ENCODE measurements around the gene VWC2. TPM values are rescaled to one million over a fixed set of nuclear protein-coding genes. Genes with fewer than 3 reads are reported as not detected.
"Not testable (repeated sequence)": the region's sequence is repeated elsewhere in the genome, so short reads cannot be mapped to it uniquely, and the experiment has no call there.

VWC2 gene
- total RNA-seq, 1 donor from 2014 or later, result not detected

DNA sequence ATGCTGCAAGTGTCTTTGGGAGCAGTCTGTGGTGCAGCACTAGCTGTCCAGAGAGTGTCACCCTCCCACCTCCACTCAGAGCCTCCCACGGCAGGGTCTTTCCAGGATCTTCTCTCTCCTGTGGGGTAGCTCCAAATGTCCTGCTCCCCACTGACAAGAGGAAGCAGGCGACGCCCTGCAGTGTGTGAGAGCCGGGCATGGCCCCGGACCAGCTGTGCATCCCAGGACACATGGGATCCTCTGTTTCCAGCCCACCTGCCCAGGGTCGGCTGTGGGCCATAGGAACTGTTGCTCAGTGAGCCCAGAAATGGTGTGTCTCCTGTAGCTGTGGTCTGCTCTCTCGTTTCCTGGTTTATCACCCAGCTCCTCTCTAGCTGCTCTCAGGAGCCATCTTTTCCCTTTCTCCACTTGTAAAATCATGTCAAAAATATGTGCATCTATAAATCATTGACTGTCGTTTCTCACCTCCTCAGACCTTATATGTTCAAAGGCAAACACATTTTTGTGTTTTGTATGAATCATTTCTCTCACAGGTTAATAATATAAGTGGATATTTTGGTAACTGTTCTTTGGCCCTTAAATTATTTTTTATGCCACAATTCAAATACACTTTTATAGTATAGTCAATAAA, 74.9 kb downstream of the VWC2 start:
- H3K27ac Mint-ChIP-seq, result no peak overlapping the region
- ATAC-seq (ENCODE audit: low read depth) (no peak), DNase-seq (no peak)
- ChIA-PET CTCF (no interaction called here), POLR2A (no interaction called here)
- H3K4me1 Mint-ChIP-seq, result no peaks in the 10 kb centered on the region
- H3K27me3 Mint-ChIP-seq, result no peaks in the 10 kb centered on the region
- TF ChIP-seq, protein P1, sequence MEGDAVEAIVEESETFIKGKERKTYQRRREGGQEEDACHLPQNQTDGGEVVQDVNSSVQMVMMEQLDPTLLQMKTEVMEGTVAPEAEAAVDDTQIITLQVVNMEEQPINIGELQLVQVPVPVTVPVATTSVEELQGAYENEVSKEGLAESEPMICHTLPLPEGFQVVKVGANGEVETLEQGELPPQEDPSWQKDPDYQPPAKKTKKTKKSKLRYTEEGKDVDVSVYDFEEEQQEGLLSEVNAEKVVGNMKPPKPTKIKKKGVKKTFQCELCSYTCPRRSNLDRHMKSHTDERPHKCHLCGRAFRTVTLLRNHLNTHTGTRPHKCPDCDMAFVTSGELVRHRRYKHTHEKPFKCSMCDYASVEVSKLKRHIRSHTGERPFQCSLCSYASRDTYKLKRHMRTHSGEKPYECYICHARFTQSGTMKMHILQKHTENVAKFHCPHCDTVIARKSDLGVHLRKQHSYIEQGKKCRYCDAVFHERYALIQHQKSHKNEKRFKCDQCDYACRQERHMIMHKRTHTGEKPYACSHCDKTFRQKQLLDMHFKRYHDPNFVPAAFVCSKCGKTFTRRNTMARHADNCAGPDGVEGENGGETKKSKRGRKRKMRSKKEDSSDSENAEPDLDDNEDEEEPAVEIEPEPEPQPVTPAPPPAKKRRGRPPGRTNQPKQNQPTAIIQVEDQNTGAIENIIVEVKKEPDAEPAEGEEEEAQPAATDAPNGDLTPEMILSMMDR (IDR thresholded peaks at IDR 0.05), result no peak
- no peak overlapping the region for H3K4me3 Mint-ChIP-seq
- H3K9me3 Mint-ChIP-seq, result no peaks in the 10 kb centered on the region
- no peaks in the 10 kb centered on the region for H3K36me3 Mint-ChIP-seq (ENCODE audit: low read depth)
- intact Hi-C loops (cut with micrococcal nuclease), result no loop called here

DNA sequence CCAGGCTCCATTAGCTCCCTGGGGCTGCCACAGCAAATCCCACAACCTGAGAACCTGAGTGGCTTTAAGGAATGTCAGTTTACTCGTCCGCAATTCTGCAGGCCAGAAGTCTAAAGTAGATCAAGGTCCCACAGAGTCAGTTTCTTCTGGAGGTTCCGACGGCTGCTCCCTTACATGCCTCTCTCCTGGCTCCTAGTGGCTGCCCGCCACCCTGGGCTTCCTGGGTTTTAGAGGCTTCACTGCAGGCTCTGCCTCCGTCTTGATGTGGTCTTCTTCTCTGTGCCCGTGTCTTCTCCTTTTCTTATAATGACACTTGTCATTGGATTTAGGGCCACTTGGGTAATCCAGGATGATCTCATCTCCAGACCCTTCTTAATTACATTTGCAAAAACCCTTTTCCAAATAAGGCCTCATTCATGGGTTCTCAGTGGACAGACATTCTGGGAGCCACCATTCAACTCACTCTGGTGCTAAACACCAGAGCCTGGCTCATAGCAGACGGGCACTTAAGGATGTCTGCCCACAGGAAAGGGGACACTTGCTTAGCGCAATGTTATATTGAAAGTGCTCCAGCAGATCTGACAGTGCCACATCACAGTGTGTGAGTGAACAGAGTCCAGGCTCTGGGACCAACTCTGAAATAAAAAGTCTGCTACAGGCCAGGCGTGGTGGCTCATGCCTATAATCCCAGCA, 77.6 kb downstream of the VWC2 start:
- no peak overlapping the region for H3K4me3 Mint-ChIP-seq
- H3K36me3 Mint-ChIP-seq (ENCODE audit: low read depth), result no peaks in the 10 kb centered on the region
- no peak for ATAC-seq (ENCODE audit: low read depth)
- CTCF ChIA-PET, result no interaction called here
- TF ChIP-seq, protein P1 (IDR thresholded peaks at IDR 0.05), result no peak
- H3K27ac Mint-ChIP-seq, result no peak overlapping the region
- no peak for DNase-seq
- POLR2A ChIA-PET, result no interaction called here
- no peaks in the 10 kb centered on the region for H3K4me1 Mint-ChIP-seq
- intact Hi-C loops (cut with micrococcal nuclease), result loop anchor here (10.0 kb wide), 1 partner anchor 1906 kb away; the partner anchor contains the start of gene PKD1L1
- no peaks in the 10 kb centered on the region for H3K9me3 Mint-ChIP-seq
- H3K27me3 Mint-ChIP-seq, result no peaks in the 10 kb centered on the region

DNA sequence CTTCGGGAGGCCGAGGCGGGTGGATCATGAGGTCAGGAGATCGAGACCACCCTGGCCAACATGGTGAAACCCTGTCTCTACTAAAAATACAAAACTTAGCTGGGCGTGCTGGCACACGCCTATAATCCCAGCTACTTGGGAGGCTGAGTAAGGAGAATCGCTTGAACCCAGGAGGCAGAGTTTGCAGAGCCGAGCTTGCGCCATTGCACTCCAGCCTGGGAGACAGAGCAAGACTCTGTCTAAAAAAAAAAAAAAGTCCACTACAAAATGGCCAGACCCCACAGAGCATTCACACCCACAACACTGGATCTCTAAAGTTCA, 78.1 kb downstream of the VWC2 start:
- ATAC-seq (ENCODE audit: low read depth); H3K4me1 Mint-ChIP-seq; POLR2A ChIA-PET; H3K9me3 Mint-ChIP-seq; H3K36me3 Mint-ChIP-seq (ENCODE audit: low read depth); H3K27ac Mint-ChIP-seq; DNase-seq; H3K4me3 Mint-ChIP-seq; CTCF ChIA-PET; H3K27me3 Mint-ChIP-seq: not testable (repeated sequence)
- intact Hi-C loops (cut with micrococcal nuclease), result loop anchor here (10.0 kb wide), 1 partner anchor 1907 kb away; the partner anchor contains the start of gene PKD1L1

DNA sequence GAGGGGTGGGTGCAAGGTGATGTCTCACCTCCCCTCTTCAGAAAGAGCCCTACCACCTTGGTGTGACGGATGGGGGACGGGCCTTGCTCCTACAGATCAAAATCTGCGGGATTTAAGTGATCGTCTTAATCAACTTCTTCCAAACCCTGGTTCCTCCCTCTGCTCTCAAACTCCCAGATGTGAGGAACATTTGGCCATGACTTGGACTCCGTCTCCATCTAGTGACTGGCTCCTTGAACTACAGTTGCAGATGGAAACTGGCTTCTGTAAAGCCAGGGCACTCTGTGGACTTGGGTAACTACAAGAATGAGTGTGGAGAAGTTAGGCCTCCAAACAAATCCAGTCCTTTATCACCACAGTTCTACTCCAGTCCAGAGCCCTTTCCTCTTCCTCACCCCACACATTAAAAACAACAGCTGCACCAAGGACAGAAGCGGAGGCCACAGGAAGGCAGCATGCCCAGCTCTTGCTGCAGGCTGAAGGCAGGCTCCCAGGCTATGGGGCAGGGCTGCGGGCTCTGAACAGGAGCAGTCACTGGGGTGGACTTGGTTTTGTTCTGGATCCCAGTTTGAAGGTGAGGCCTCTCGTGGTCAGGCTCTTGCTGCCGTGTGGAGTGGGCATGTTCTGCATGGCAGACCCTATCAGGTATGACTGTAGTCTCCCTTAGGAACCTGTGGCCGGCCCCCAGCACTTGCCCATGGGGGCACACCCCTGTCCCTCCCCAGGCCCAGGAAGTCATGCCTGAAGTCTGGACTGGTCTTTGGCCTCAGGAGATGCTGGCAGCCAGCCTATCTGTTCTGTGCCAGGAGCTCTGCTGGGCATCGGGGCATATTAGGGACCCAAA, 79.4 kb downstream of the VWC2 start:
- intact Hi-C loops (cut with micrococcal nuclease), result loop anchor here (10.0 kb wide), 1 partner anchor 1908 kb away; the partner anchor contains the start of gene PKD1L1
- TF ChIP-seq, protein P1 (IDR thresholded peaks at IDR 0.05), result no peak
- POLR2A ChIA-PET, result no interaction called here
- Mint-ChIP-seq H3K4me1 (no peaks in the 10 kb centered on the region), H3K36me3 (ENCODE audit: low read depth) (no peaks in the 10 kb centered on the region), H3K27me3 (no peaks in the 10 kb centered on the region), H3K27ac (no peak overlapping the region), H3K4me3 (no peak overlapping the region), H3K9me3 (no peaks in the 10 kb centered on the region)
- CTCF ChIA-PET, result no interaction called here
- DNase-seq, result no peak
- ATAC-seq (ENCODE audit: low read depth), result no peak

DNA sequence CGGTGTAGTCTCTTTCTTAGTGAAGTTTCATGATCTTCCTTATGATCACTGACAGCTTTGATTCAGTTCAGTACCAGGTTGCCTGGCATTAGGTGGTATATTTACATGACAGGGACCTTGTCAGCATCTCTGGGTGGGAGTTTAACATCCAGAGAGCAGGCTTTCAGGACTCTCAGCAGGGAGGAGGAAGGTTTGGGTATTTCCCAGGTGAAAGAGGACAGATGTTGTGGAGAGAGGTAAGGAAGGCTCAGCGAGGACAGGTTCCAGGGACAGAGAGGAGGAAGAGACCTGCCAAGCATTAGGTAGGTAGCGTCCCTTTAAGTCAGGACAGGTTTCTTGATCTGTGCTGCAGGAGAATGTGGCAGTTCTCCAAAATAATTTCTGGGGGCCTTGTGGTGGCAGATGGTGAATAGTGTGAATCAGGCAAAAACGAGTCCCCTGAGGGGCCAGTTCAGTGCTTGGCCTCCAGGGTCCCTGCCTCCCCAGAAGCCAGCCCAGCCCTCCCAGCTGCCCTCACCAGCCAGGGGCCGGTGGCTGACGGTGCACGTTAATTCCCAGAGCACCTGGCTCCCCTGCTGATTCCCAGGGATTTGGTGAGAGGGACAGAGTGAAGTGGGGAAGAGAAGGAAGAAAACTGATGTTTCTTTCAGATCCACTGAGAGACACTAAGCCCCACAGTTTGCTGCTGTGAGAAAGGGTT, 82.0 kb downstream of the VWC2 start:
- POLR2A ChIA-PET, result no interaction called here
- Mint-ChIP-seq H3K4me3 (no peak overlapping the region), H3K4me1 (no peaks in the 10 kb centered on the region), H3K36me3 (ENCODE audit: low read depth) (no peaks in the 10 kb centered on the region), H3K27ac (no peak overlapping the region), H3K27me3 (no peaks in the 10 kb centered on the region), H3K9me3 (no peaks in the 10 kb centered on the region)
- CTCF ChIA-PET, result no interaction called here
- TF ChIP-seq, protein P1 (IDR thresholded peaks at IDR 0.05), result no peak
- ATAC-seq (ENCODE audit: low read depth), result no peak
- DNase-seq, result no peak
- intact Hi-C loops (cut with micrococcal nuclease), result loop anchor here (10.0 kb wide), 1 partner anchor 1911 kb away; the partner anchor contains the start of gene PKD1L1
